ENCODE measurements around the gene SLC12A5.

SLC12A5 gene

GRCh38 chr20:46025376-46025783 lies 3.6 kb upstream of the SLC12A5 start:
- no peak for DNase-seq (ENCODE audit: low read depth in 2 of 2, low spot score in 1 of 2)

- DNase-seq (ENCODE audit: low read depth in 2 of 2, low spot score in 1 of 2) = no peak
Observed at GRCh38 chr20:46027245-46027853, 1.7 kb upstream of the SLC12A5 start.

- DNase-seq (ENCODE audit: low read depth in 2 of 2, low spot score in 1 of 2) = no peak
Observed at GRCh38 chr20:46028110-46028509, 905 bp upstream of the SLC12A5 start.

GRCh38 chr20:46030284-46031013 lies 1.4 kb downstream of the SLC12A5 start:
- no peak for DNase-seq (ENCODE audit: low read depth in 2 of 2, low spot score in 1 of 2)

GRCh38 chr20:46031014-46031569 lies 2.1 kb downstream of the SLC12A5 start:
- no peak for DNase-seq (ENCODE audit: low read depth in 2 of 2, low spot score in 1 of 2)

- DNase-seq (ENCODE audit: low read depth in 2 of 2, low spot score in 1 of 2) = no peak
Observed at GRCh38 chr20:46031701-46032254, 2.8 kb downstream of the SLC12A5 start.

GRCh38 chr20:46034039-46034438 lies 5.0 kb downstream of the SLC12A5 start:
- DNase-seq (ENCODE audit: low read depth in 2 of 2, low spot score in 1 of 2) = no peak

- no peak for DNase-seq (ENCODE audit: low read depth in 2 of 2, low spot score in 1 of 2)
Observed at GRCh38 chr20:46035253-46035652, 6.2 kb downstream of the SLC12A5 start.

GRCh38 chr20:46035713-46036112 lies 6.7 kb downstream of the SLC12A5 start:
- DNase-seq (ENCODE audit: low read depth in 2 of 2, low spot score in 1 of 2) = no peak

GRCh38 chr20:46036370-46036769 lies 7.4 kb downstream of the SLC12A5 start:
- no peak for DNase-seq (ENCODE audit: low read depth in 2 of 2, low spot score in 1 of 2)

- DNase-seq (ENCODE audit: low read depth in 2 of 2, low spot score in 1 of 2) = no peak
Observed at GRCh38 chr20:46037036-46037435, 8.0 kb downstream of the SLC12A5 start.

- DNase-seq (ENCODE audit: low read depth in 2 of 2, low spot score in 1 of 2) = no peak
Observed at GRCh38 chr20:46040902-46041535, 12.0 kb downstream of the SLC12A5 start.

- DNase-seq (ENCODE audit: low read depth in 2 of 2, low spot score in 1 of 2) = no peak
Observed at GRCh38 chr20:46043556-46043955, 14.5 kb downstream of the SLC12A5 start.

GRCh38 chr20:46044896-46045295 lies 15.9 kb downstream of the SLC12A5 start:
- no peak for DNase-seq (ENCODE audit: low read depth in 2 of 2, low spot score in 1 of 2)

- DNase-seq (ENCODE audit: low read depth in 2 of 2, low spot score in 1 of 2) = no peak
Observed at GRCh38 chr20:46046588-46047310, 17.7 kb downstream of the SLC12A5 start.

GRCh38 chr20:46047821-46048220 lies 18.8 kb downstream of the SLC12A5 start:
- no peak for DNase-seq (ENCODE audit: low read depth in 2 of 2, low spot score in 1 of 2)

GRCh38 chr20:46049190-46049589 lies 20.2 kb downstream of the SLC12A5 start:
- no peak for DNase-seq (ENCODE audit: low read depth in 2 of 2, low spot score in 1 of 2)

GRCh38 chr20:46049815-46050214 lies 20.8 kb downstream of the SLC12A5 start:
- DNase-seq (ENCODE audit: low read depth in 2 of 2, low spot score in 1 of 2) = no peak

GRCh38 chr20:46050444-46050843 lies 21.4 kb downstream of the SLC12A5 start:
- no peak for DNase-seq (ENCODE audit: low read depth in 2 of 2, low spot score in 1 of 2)

GRCh38 chr20:46050885-46051284 lies 21.9 kb downstream of the SLC12A5 start:
- DNase-seq (ENCODE audit: low read depth in 2 of 2, low spot score in 1 of 2) = no peak

Measured in stimulated activated CD8-positive, alpha-beta memory T cell treated with anti-CD3 and anti-CD28 coated beads, Interleukin-4, amount 100 ng/mL, for 1 hour (primary cell).